Activated CD4-positive, CD25-positive, alpha-beta regulatory T cell treated with anti-CD3 and anti-CD28 coated beads, Interleukin-2, amount 50 U/mL, for 24 hours (primary cell): ENCODE results near the gene ERFL.
"Not testable (repeated sequence)": the region's sequence is repeated elsewhere in the genome, so short reads cannot be mapped to it uniquely, and the experiment has no call there.

Experiments used
- ATAC-seq, 2 donors: fragments of 150-1000 bp; cut with Tn5 transposase; one replicate each; pipeline ENCODE4 v1.10.0; 2021; ENCODE audit warnings: mild to moderate bottlenecking in 1 of 2, moderate library complexity in 1 of 2

Gene ERFL

DNA sequence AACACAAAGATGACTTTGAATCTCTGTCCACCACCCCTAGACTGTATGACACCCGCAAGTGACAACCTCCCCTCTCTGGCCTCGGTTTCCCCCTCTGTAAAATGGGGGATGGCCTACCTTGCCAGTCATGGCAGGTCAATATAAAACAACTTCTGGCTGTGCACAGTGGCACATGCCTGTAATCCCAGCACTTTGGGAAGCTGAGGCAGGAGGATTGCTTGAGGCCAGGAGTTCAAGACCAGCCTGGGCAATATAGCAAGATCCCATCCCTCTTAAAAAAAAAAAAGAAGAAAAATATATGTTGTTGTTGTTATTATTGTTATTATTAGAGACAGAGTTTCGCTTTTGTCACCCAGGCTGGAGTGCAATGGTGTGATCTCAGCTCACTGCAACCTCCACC lies 52.3 kb downstream of the ERFL start:
- ATAC-seq = not testable (repeated sequence)

DNA sequence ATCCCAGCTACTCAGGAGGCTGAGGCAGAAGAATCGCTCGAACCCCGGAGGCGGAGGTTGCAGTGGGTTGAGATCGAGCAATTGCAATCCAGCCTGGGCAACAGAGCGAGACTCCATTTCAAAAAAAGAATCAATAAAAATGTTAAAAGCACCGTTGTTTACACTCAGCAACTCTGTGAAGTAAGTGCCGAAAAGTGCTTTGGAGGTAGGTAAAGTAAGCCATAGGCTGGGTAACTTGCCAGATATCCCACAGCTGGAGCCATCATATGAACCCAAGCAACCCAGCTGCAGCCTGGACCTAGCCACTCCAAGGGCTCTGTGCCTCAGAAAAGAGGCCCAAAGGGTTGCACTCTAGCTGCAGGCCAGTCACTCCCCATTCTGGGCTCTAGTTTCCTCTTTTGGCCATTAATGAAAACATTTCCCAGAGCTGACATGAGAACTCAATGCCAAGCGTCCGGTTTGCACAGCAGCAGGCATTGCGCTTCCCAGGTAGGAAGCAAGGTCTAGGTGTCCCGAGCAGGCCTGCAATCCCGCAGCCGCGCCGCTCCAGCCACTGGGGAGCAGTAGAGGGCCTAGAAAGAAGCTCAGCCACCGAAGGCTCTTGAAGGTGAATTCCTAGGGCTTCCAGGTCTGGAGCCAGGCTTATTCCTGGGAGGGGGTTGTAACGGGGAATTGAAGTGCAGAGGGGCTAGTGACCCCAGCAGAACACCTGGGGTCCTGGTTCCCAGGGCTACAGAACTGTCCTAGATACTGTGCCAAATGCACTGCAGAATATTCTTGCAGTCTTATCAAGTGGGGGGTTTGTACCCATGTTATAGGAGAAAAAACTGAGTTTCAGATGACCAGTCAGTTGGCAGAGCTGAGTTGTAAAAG lies 55.2 kb downstream of the ERFL start:
- ATAC-seq = peak in 1 of 2 donors; percentile 14

DNA sequence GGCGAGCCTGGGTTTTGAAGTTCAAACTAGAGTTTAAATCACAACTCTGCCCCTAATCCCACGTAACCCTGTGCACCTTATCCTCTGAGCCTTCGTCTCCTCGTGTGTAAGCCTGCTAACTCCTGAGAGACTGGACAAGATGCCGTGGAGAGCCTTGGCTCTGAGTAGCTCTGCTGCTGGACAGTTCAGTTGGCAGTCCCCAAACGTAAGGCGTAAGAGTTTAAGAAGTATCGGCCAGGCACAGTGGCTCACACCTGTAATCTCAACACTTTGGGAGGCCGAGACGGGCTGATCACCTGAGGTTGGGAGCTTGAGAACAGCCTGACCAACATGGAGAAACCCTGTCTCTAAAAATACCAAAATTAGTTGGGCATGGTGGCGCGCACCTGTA lies 55.9 kb downstream of the ERFL start:
- no peak for ATAC-seq

DNA sequence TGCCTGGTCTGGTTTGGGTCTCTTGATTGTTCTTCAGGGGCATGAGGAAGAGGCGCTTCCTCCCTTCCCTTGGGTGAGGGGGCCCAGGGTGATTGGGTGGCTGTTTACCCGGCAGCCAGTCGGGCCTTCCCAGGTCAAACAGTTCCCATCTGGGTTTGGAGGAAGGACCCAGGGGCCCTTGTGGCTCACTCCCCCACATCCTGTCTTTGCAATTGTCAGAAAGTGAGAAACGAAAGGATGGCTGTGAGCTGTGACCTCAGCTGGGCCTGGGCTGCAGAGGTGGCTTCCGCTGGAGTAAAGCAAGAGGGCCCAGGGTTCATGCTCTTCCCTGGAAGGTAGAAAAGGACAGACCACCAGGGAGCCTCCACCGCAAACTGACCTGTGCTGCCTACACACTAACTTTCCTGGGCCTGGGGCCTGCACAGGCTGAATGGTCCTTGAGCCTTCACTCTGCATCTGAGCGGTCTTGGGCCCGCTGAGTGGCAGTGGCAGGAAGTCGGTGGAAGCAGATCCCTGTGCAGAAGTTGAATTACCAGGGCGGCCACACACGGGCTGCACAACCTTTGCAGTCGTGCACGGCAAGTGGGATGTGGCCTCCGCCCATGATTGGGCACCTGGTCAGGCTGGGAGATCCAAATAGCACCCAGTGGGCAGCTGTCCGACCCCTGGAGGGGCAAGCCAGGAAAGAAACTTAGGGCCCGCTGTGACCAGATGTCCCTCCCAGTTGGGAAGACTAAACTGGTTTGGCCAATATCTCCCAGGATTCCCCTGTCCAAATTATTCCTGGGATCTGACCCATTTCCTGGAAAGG lies 56.5 kb downstream of the ERFL start:
- ATAC-seq = peak; percentile 61 to 66

DNA sequence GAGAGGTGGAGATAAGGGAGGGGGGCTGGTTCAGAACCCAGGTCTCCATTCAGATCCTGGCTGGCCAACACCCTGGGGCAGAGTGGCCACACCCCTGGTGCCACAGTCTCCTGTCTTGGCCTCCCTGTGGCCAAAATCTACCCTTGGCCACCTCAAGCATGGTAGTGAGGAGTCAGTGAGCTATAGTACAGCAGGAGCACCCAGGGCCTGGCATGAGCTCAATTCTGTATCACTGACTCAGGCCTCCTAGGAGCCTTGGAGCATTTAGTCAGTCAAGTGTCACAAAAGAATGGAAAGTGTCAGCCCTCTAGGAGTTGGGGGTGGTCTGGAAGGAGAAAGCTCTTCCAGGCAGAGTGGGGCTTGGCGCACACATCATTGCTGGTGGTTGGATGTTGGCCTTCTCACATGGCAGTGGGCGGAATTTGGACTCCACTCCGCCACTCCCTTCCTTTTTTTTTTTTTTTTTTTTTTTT lies 57.8 kb downstream of the ERFL start:
- ATAC-seq = peak; percentile 14 to 18

DNA sequence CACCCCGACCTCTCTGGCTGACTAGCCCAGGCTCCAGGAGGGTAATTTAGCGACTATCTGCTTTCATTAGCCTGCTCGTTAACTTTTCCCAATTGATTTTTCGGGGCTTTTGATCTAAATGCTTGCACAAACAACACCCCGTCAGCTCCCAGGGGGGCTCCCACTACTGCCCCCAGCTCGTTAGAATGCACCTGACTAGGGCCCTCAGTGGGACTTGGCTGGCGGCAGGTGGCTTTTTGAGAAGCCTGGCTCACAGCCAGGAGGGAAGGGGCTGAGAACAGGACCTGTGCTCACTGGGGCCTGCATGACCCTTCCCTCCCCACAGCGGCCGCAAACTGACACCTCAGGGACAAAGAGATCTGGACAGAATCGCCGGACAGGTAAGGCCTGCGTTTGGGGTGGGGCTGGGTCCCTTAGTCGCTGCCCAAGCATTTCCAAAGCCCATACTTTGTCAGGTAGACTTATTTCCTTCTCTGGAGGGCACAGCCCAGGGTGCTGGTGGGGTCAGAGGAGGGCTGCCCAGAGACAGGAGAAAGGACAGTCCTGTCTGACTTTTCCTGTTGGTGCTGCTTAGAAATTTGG lies 58.8 kb downstream of the ERFL start:
- ATAC-seq = no peak

DNA sequence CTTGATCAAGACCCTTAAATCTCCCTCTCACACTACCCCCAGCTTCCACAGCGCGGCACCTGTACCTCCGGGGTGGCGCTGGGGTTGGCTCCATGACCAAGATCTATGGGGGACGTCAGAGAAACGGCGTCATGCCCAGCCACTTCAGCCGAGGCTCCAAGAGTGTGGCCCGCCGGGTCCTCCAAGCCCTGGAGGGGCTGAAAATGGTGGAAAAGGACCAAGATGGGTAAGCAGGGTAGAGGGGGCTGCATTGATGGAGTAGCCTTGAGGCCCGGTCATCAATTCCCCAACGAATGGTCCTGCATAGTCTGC lies 59.3 kb downstream of the ERFL start:
- no peak for ATAC-seq

DNA sequence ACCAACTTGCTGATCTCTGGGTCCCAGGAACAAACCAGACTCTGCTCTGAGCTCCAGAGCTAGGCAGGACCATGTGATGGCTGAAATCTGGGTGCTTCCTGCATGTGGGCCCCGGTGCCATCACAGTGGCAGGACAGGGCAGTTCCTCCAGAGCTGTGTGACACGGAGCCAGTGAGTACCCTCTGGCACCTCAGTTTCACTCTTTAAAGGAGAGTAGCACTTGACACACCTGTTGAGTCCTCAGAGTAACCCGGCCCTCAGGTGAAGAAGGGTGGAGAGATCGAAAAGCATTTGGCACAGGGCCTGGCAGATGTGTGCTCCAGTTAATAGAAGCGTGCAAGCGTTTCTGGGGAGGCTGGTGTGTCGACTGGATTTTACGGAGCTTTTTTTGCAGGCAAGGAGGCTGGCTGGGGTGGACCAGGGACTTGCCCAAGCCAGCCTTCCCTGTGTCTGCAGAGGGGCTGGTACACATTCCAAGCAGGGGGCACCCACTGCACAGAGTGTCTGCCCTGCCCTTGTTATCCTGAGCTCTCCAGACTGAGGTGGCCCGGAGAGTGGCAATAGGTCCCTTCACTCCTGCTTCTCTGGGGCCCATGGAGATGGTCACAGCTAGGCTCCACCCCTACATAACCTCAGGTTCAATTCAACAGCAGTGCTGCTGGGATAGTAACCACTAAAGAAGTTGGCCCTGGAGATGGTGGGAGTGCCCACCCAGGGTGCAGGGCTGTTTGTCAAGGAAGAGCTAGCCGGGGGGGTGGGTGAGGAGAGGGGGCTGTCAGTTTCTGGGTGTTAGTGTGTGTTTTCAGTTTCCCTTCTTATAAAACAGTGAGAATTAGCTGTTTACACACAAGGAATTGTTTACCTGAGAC lies 59.9 kb downstream of the ERFL start:
- ATAC-seq = no peak

DNA sequence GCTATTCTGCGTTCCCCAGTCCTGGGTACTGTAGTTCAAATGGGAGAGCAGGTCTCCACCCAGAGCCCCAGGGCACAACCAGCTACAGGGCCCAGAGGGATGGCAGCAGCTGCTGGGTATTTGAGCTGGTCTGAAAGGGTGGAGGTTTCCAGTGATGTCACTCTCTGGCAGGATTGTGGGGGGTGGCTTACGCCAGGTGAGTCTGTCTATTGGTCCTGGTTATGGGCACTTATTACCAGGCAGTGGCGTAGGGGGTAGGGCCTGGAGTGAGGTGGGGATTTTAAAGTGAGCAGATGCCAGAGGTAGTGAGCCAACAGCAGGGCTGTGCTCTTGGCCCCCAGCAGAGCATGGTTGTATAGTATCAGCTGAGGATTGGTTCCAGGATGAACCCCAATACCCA lies 62.0 kb downstream of the ERFL start:
- peak in 1 of 2 donors; percentile 8 for ATAC-seq

DNA sequence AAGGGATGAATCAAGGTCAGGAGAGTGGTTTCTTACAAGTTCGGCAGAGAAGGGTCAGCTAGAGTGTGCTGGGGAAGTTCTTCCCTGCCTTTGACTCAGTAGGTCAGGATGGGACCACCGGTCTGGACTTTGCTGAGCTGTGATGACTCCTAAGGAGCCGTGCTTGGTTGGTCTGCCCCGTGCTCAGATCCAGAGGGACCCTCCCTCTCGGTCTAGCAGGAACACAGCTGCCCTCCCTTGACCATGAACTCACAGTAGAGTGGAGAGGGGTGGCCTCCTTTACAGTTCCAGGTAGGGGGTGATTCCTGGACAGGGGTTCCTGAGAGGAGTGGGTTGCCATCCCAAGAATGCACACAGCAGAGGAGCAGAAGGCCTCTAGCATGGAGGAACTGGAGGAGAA lies 63.9 kb downstream of the ERFL start:
- ATAC-seq = no peak

DNA sequence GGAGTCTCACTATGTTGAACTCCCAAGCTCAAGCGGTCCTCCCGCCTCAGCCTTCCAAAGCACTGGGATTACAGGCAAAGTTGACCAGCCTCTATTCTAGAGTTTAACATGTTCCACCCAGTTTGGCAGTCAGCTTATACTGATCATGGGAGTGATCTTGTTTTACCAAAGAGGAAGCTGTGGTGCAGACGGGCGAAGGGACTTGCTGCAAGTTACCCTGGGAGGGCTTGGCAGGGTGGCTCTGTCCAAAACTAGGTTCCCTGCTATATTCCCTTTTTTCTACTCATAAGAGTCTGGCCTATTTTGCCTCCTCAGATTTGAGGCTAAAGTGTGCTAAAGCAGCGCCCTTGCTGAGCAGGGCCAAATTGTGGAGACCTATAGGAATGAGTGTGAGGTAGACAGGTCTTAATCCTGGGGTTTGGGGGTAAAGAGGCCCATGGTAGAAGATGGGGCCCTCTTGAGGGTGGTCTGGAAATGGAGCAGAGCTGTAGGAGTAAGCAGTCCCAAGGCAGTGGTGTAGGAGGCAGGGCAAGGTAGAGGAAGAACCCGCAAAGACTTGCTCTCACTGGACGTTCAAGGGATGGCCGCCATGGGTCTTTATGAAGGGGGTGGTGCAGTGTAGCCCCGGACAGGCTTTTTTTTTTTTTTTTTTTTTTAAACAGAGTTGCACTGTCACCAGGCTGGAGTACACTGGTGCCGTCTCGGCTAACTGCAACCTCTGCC lies 64.9 kb downstream of the ERFL start:
- ATAC-seq = no peak

DNA sequence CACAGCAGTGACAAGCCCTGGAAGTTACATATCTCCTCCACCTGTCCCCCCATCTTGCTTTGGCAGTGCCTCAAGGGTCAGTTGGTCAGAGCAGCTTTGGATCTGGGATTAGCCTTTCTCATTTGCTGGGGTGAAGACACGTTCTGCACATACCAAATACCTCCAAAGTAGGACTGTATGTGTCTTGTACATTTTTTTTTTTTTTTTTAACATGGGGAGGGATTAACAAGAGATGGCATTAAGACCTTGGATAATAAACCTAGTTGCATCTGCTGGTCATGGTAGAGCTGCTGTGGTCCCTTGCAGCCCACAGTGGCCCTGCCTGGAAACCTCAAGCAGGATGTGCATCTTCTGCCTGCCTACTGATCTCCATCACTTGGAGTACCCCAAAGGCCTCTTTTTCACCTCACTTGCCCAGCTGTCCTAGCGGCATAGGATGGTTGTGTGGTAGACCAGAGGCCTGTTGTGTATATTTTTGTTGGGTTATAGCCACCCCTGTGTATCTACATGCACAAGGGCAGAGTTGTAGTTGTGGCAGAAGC lies 65.7 kb downstream of the ERFL start:
- ATAC-seq = no peak

DNA sequence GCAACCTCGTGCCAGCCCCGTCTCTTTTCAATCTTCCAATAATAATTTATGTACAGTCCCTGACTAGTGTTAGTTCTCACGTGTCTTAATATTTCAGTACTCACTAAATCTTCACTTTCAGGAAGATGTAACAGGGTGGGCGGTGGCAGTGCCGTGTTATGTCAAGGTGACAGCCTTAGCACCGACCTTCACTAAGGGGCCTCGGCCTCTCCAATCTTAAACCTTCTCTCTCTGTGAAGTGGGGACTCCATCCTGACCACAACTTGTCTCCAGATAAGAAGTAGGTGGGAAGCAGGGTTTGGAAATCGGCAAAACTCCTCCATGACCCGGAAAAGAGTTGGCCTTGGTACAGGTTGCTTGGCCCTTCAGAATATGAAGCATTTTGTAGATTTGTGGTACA lies 66.4 kb downstream of the ERFL start:
- no peak for ATAC-seq

DNA sequence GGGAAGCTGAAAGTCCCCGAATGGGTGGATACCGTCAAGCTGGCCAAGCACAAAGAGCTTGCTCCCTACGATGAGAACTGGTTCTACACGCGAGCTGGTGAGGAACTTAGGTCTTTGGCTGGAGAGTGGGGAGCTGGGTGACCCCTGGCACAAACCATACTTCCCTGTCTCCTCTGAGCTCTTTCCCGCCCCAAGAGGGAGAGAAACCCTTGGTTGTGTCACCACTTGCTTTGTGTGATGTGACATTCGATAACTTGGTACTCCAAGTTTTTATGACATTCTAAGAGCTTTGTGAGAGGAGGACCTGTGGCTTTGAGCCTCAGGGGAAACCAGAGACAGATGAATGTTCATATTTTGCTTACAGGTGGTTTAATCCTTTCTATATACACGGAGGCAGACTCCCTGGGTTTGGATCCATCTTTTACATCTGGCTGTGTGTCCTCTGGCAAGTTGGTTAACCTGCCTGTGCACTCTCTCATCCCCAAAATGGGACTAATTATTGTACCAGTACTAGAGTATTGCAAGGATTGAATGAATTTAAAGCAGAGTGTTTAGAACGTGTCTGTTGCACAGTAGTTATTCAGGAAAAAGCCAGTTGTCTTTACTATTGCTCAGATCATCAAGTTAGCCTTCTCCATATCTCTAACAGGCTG lies 67.0 kb downstream of the ERFL start:
- ATAC-seq = no peak

DNA sequence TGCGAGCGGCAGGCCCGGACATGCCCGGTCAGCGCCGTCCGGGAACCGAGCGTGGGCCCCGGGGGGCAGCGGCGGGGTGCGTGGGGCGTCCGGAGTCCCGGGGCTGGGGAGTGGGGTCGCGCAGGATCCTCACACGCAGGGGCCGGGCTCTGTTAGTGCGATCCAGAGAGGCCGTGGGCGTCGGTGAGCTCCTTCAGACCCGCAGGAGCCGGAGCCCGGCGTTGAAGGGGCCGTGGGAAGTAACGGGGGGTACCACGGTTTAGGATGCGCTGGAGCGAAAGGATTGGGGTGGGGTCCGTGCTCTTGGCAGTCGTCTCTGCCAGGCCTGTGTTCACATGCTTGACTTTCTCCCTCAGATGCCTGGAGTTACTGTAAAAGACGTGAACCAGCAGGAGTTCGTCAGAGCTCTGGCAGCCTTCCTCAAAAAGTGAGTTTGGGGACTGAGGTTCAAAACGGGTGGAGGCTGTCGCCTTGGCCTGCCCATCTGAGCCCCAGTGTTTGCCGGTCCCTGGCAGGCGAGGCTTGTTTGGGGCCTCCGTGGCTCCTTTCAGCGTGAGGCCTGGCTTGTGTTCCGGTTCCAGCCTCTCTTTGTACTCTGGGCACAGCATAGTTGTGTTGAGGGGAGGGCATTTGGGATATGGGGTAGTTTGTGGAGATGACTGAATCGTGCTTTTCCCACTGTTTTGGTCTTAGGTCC lies 67.7 kb downstream of the ERFL start:
- ATAC-seq = no peak

DNA sequence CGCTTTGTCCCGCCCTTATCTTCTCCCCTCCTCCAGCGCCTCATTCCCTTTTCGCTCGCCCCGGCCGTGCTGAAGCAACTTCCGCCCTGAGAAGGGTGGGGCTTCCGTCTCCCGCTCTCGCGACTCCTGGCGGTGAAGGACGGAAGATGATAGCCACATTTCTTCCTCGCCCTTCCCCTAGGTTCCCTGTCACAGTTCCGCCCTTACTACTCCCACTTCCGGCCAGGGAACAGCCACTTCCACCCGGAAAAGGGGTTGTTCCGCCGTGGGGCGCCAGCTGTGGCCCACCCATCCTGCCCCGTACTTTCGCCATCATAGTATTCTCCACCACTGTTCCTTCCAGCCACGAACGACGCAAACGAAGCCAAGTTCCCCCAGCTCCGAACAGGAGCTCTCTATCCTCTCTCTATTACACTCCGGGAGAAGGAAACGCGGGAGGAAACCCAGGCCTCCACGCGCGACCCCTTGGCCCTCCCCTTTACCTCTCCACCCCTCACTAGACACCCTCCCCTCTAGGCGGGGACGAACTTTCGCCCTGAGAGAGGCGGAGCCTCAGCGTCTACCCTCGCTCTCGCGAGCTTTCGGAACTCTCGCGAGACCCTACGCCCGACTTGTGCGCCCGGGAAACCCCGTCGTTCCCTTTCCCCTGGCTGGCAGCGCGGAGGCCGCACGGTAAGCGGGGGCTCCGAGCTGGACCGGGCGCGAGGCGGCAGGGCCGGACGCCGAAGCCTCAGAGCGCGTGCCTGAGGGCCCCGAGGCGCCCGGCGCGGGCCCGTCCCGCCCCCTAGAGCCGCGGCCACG lies 68.4 kb downstream of the ERFL start, which contains the start of gene RPS19:
RPS19 (plus strand) TSS at position 638 of the 801 bp plus-strand sequence. CDS start 520 bp downstream, outside the sequence.
- ATAC-seq = peak; percentile 77 to 84

DNA sequence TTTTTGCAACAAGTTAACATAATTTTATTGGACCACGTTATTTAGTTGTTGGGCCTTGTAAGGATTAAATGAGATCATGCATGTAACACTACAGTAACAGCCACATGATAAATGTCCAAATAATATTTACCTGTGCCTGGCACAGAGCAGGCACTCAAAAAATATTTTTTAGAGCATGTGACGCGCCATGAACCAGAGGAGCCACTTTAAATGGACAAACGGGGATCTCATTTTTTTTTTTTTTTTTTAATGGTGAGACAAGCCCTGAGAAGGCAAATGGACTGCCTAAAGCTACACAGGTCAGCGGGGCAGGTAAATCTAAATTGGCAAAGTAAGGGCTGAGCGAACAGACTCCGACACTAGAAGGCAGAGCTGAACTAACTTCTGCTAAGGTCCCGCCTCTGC lies 69.0 kb downstream of the ERFL start:
- no peak for ATAC-seq
